ENCODE results near the gene MAP2K7.
"Not testable (repeated sequence)": the region's sequence is repeated elsewhere in the genome, so short reads cannot be mapped to it uniquely, and the experiment has no call there.

Gene MAP2K7

GRCh38 chr19:7908742-7909461 is 5.2 kb downstream of the MAP2K7 start:
- DNase-seq: no peak

GRCh38 chr19:7909471-7910067 is 5.9 kb downstream of the MAP2K7 start:
- no peak for DNase-seq

GRCh38 chr19:7910321-7911161 is 6.9 kb downstream of the MAP2K7 start:
- DNase-seq: no peak

- no peak for DNase-seq
These were observed 7.9 kb downstream of the MAP2K7 start for GRCh38 chr19:7911508-7912143.

- DNase-seq: no peak
These were observed 8.5 kb downstream of the MAP2K7 start for GRCh38 chr19:7912144-7912696.

GRCh38 chr19:7912697-7913564 is 9.3 kb downstream of the MAP2K7 start:
- DNase-seq: no peak

- DNase-seq: no peak
These were observed 10.0 kb downstream of the MAP2K7 start for GRCh38 chr19:7913652-7914051.

GRCh38 chr19:7914099-7914498 is 10.4 kb downstream of the MAP2K7 start:
- no peak for DNase-seq

GRCh38 chr19:7914598-7915045 is 10.9 kb downstream of the MAP2K7 start, which contains the start of gene TGFBR3L:
TSS of gene TGFBR3L (plus strand) at chr19:7914830.
- no peak for DNase-seq

GRCh38 chr19:7915250-7916102 is 11.8 kb downstream of the MAP2K7 start:
- DNase-seq: no peak

GRCh38 chr19:7916103-7916954 is 12.7 kb downstream of the MAP2K7 start:
- peak; percentile 55 for DNase-seq

- no peak for DNase-seq
These were observed 13.2 kb downstream of the MAP2K7 start for GRCh38 chr19:7916955-7917266.

GRCh38 chr19:7917267-7918061 is 13.8 kb downstream of the MAP2K7 start:
- peak; percentile 46 for DNase-seq

GRCh38 chr19:7918062-7918614 is 14.5 kb downstream of the MAP2K7 start:
- not testable (repeated sequence) for DNase-seq

GRCh38 chr19:7918615-7919421 is 15.1 kb downstream of the MAP2K7 start:
- DNase-seq: no peak

- DNase-seq: peak; percentile 97
These were observed 16.2 kb downstream of the MAP2K7 start, which contains the start of gene SNAPC2 for GRCh38 chr19:7919610-7920518. TSS of gene SNAPC2 (plus strand) at chr19:7920338. CDS start at chr19:7920367, 29 bp downstream.

All from NCI-H2171 (cell line).